ENCODE data around the gene R3HDM2. TPM values are rescaled to one million over a fixed set of nuclear protein-coding genes. Genes with fewer than 3 reads are reported as not detected.
A peak's percentile ranks its signal among the peaks of the same experiment; 100 is the strongest.

Gene R3HDM2
- total RNA-seq, 2 donors from 2014 or later = 82.7 to 116 TPM

DNA sequence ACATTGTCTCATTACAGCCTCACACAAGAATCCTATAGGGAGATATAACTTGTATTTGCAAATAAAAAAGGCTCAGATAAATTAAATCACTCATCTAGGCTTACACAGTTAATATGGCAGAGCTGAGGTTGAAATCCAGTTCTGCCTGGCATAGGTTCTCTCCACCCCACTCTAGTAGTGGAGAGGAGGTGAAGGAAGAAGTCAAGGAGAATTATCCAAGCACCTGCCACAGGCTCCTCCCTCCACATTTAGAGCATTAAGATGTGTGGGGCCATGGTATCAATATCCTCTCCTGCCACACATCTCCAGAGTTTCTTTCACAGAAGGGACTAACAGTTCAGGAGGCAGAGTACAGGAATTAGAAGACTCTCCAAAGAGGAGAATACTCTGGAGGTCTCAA, 157.3 kb downstream of the R3HDM2 start:
- no peaks in the 10 kb centered on the region for H3K27me3 ChIP-seq (ENCODE audit: control insufficient read depth, insufficient read depth, low read length, poor library complexity, severe bottlenecking)
- peaks cover 28% of the 10 kb centered on the region for H3K36me3 ChIP-seq (ENCODE audit: control insufficient read depth, insufficient read depth, low read length)
- Mint-ChIP-seq H3K4me3 (no peak overlapping the region), H3K36me3 (ENCODE audit: low read depth) (peaks cover 49% of the 10 kb centered on the region), H3K27ac (peak overlapping the region; percentile 81), H3K4me1 (peaks cover 26% of the 10 kb centered on the region), H3K9me3 (no peaks in the 10 kb centered on the region), H3K27me3 (ENCODE audit: insufficient read depth) (no peaks in the 10 kb centered on the region)
- H3K4me3 ChIP-seq (ENCODE audit: low read length) = peak overlapping the region; percentile 27
- no peaks in the 10 kb centered on the region for H3K9me3 ChIP-seq (ENCODE audit: control insufficient read depth, low read length)
- DNase-seq = no peak
- TF ChIP-seq, protein P1, sequence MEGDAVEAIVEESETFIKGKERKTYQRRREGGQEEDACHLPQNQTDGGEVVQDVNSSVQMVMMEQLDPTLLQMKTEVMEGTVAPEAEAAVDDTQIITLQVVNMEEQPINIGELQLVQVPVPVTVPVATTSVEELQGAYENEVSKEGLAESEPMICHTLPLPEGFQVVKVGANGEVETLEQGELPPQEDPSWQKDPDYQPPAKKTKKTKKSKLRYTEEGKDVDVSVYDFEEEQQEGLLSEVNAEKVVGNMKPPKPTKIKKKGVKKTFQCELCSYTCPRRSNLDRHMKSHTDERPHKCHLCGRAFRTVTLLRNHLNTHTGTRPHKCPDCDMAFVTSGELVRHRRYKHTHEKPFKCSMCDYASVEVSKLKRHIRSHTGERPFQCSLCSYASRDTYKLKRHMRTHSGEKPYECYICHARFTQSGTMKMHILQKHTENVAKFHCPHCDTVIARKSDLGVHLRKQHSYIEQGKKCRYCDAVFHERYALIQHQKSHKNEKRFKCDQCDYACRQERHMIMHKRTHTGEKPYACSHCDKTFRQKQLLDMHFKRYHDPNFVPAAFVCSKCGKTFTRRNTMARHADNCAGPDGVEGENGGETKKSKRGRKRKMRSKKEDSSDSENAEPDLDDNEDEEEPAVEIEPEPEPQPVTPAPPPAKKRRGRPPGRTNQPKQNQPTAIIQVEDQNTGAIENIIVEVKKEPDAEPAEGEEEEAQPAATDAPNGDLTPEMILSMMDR (conservative IDR thresholded peaks at IDR 0.05) = no peak
- no peak overlapping the region for H3K9ac ChIP-seq (ENCODE audit: extremely low read depth, low read length, poor library complexity, severe bottlenecking)
- no peak overlapping the region for H3K27ac ChIP-seq (ENCODE audit: low read depth, low read length)
- peaks cover 9% of the 10 kb centered on the region for H3K4me1 ChIP-seq (ENCODE audit: control insufficient read depth, insufficient read depth, low read length)

DNA sequence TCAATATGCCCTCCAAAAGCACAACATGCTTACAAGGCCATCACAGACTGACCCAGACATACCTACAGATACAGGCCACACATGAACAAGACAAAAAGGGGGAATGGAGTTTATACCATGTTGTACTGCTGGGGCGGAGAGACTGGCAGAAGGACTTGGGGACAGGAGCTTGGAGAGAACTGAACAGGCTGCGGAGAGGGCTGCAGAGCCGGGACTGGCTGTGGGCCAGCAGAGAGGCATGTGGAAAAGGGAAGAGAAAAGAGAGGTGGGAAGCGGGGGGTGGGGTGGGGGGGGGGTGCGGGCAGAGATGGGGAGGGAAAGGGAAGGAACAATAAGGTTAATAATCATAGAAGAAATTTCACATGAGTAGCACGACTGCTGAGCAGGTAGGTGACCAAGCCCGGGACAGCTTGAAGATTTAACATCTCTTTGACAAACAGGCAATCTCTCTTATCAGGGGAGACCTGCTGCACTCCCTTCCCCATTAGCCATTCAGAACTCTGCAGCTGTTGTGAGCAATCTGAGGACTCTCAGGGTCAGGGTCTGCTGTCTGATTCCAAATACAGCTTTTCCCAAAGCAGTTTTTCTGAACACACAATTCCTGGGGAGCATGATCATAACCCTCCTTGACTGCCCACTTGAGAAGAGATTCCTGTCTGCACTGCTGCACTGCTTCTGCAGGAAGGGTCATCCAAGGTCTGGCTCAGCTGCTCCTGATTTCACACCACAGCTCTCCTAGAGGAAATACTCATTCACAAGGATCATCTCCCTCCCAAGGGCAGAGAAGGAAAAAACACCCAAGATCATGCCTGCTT, 158.3 kb downstream of the R3HDM2 start:
- H3K27me3 ChIP-seq (ENCODE audit: control insufficient read depth, insufficient read depth, low read length, poor library complexity, severe bottlenecking) = no peaks in the 10 kb centered on the region
- Mint-ChIP-seq H3K27ac (peak overlapping the region; percentile 81), H3K4me3 (no peak overlapping the region), H3K4me1 (peaks cover 26% of the 10 kb centered on the region), H3K36me3 (ENCODE audit: low read depth) (peaks cover 52% of the 10 kb centered on the region), H3K27me3 (ENCODE audit: insufficient read depth) (no peaks in the 10 kb centered on the region), H3K9me3 (no peaks in the 10 kb centered on the region)
- H3K36me3 ChIP-seq (ENCODE audit: control insufficient read depth, insufficient read depth, low read length) = peaks cover 28% of the 10 kb centered on the region
- H3K9ac ChIP-seq (ENCODE audit: extremely low read depth, low read length, poor library complexity, severe bottlenecking) = no peak overlapping the region
- DNase-seq = peak; percentile 67
- H3K4me1 ChIP-seq (ENCODE audit: control insufficient read depth, insufficient read depth, low read length) = peaks cover 9% of the 10 kb centered on the region
- H3K9me3 ChIP-seq (ENCODE audit: control insufficient read depth, low read length) = no peaks in the 10 kb centered on the region
- H3K27ac ChIP-seq (ENCODE audit: low read depth, low read length) = peak overlapping the region; percentile 34
- peak overlapping the region; percentile 27 for H3K4me3 ChIP-seq (ENCODE audit: low read length)
- WGBS, 2 experiments (ENCODE audit: insufficient coverage in 1 of 2, insufficient read length in 1 of 2) = 70 to 100% methylated on average over 2 to 6 of the region's 7 CpGs
- TF ChIP-seq, protein P1 (conservative IDR thresholded peaks at IDR 0.05) = no peak

DNA sequence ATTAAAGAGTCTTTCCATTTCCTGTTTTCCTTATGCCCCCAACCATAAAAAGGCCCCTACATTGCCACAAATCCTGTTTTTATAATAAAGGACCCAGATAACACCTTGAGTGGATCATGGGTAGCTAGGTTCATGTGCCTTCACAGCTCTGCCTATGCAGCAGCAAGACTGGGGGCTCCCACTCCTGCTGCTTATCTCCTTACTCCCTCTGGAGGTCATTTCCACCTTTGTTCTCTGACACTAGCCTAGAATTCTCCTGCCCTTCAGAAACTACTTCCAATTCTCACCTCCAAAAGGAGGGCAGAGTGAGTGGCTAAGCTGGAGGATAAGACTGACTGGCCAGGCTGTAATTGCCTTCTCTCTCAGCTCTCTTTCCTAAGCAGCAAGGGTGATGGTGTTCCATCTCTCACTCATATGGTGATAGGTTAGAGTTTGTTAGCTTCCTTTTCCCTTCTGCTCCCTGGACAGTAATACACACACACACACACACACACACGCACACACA, 159.8 kb downstream of the R3HDM2 start:
- no peaks in the 10 kb centered on the region for H3K9me3 ChIP-seq (ENCODE audit: control insufficient read depth, low read length)
- TF ChIP-seq, protein P1 (conservative IDR thresholded peaks at IDR 0.05) = peak; percentile 65
- 60 to 67% methylated on average over 1 of the region's 1 CpG for WGBS, 2 experiments (ENCODE audit: insufficient coverage in 1 of 2, insufficient read length in 1 of 2)
- H3K36me3 Mint-ChIP-seq (ENCODE audit: low read depth) = peaks cover 55% of the 10 kb centered on the region
- no peak overlapping the region for H3K27ac ChIP-seq (ENCODE audit: low read depth, low read length)
- peaks cover 26% of the 10 kb centered on the region for H3K4me1 Mint-ChIP-seq
- peak; percentile 83 for DNase-seq
- no peaks in the 10 kb centered on the region for H3K9me3 Mint-ChIP-seq
- H3K4me1 ChIP-seq (ENCODE audit: control insufficient read depth, insufficient read depth, low read length) = peaks cover 9% of the 10 kb centered on the region
- peak overlapping the region; percentile 25 for H3K27ac Mint-ChIP-seq
- no peak overlapping the region for H3K9ac ChIP-seq (ENCODE audit: extremely low read depth, low read length, poor library complexity, severe bottlenecking)
- H3K4me3 Mint-ChIP-seq = no peak overlapping the region
- no peak overlapping the region for H3K4me3 ChIP-seq (ENCODE audit: low read length)
- H3K27me3 Mint-ChIP-seq (ENCODE audit: insufficient read depth) = no peaks in the 10 kb centered on the region
- peaks cover 36% of the 10 kb centered on the region for H3K36me3 ChIP-seq (ENCODE audit: control insufficient read depth, insufficient read depth, low read length)
- no peaks in the 10 kb centered on the region for H3K27me3 ChIP-seq (ENCODE audit: control insufficient read depth, insufficient read depth, low read length, poor library complexity, severe bottlenecking)
